Putamen (tissue), 1 donor: Measurements from ENCODE around the gene PSD.

Experiments
- DNase-seq: peaks from one replicate; pipeline ENCODE4 v3.0.0-alpha.2; 2016; ENCODE audit warnings: low spot score

The PSD gene

DNA sequence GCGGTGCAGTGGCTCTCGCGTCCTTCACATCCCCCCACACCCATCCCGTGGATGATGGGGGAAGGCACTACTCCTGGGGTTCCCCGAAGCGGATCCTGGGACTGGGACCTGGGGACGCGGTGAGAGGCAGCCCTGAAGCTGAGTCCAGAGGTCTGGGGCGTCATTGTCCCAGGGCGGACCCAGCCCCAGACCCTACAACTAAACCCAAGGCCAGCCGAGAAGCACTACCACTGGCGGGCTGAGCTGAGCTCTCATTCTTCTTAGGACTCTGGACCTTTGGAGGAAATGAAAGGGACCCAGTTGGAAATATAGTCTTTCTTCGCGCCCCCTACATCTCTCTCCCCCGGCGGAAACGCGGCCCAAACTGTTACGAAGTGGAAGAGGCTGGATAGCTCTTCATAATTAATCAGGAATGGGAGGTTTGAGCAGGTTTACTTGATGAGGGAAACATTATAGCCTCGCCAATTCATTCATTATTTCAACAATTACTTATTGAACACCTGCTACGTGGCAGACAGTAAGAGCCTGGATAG is 1.7 kb upstream of the PSD start:
- DNase-seq = no peak

DNA sequence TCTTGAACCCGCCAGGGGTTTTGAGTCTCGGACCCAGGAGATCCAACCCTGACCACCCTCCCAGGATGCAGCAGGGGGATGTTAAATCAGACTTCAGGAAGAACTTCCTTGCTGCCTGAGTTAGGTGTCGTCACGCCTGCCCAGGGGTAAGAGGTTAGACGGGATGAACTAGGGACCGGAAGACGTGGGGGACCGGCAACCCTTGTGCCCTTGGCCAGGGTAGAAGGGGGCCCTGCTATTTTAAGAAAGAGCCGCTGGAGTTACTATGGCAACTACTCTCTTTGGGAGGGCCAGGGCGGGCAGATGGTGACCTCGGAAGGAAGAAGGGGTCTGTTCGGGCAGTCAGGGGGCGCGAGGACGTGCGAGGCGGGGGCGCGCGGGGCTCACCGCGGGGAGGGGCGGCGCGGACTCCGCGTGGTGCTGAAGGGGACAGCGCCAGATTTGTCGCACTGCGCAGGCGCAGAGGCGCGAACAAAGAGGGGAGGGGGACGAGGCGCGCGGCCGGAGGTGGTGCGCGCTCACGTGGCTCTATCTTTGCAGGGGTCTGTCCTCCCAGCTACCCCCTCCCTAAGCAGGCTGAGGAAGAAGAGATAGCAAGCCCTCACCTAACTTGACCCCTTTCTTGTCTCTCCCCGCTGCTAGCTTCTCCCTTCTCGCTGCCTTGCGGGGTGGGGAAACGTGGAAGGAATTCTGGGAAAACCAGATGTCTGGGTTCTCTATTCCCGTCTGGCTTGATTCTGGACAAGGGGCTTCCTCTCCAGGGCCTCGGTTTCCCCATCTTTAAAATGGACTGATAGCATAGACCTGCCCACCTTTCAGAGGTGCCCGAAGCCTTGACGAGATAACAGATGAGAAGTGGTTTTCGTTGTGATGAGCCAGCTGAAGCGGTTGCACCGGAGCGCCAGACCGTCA is 940 bp upstream of the PSD start:
- peak; percentile 69 for DNase-seq

DNA sequence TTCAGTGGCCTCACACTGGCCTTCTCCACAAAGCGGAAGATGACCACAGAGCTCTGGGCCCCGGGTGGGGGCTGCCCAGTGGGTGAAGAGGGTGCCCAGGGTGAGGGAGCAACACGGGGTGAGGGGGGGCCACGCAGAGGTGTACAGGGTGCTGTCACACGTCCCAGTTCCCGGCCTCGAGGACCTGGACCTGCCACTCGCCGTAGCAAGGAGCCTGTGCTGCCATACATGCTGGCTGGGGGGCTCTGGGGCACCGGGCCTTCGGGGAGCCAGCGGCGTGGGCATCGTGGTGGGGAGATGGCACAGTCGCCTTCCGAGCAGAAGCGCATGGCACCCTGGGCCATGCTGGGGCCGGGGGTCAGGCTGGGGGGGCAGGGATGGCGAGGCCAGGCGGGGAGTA is 1.9 kb downstream of the PSD start:
- no peak for DNase-seq

DNA sequence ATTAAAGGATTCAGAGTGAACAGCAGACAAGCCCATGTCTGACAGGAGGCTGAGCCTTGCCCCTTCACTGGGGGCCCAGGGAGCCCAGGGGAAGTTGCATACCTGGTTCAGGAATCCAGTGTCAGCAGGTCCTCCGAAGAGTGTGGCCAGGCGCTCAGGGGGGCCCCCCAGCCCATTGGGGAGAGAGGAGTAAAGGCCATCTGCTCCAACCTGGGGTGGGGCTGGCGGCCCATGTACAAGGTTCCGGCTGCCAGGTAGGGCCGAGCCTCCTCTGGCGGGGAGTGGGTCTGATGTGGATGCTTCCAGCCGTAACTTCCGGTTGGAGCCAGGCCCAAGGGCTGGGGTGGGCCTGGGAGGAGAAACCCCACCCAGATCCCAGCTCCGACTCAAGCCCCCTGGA is 2.3 kb downstream of the PSD start:
- DNase-seq = no peak

DNA sequence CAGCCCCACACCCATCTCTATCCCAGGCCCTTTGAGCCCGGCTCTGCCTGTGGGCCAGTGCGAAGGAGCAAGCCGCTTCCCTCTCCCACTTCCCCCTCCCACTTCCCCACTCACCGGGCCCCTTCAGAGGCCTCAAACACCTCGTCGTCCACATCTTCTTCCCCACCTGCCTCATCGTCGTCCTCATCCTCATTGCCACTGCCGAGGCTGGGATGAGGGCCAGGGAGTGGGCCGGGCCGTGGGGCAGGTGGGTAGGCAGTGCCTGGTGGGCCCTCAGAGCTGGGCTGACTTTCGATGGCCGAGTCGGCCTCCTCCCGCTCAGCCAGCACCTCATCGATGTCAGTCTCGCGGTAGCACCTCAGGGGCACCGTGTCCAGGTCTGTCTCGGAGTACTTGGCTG is 3.8 kb downstream of the PSD start:
- DNase-seq = no peak

DNA sequence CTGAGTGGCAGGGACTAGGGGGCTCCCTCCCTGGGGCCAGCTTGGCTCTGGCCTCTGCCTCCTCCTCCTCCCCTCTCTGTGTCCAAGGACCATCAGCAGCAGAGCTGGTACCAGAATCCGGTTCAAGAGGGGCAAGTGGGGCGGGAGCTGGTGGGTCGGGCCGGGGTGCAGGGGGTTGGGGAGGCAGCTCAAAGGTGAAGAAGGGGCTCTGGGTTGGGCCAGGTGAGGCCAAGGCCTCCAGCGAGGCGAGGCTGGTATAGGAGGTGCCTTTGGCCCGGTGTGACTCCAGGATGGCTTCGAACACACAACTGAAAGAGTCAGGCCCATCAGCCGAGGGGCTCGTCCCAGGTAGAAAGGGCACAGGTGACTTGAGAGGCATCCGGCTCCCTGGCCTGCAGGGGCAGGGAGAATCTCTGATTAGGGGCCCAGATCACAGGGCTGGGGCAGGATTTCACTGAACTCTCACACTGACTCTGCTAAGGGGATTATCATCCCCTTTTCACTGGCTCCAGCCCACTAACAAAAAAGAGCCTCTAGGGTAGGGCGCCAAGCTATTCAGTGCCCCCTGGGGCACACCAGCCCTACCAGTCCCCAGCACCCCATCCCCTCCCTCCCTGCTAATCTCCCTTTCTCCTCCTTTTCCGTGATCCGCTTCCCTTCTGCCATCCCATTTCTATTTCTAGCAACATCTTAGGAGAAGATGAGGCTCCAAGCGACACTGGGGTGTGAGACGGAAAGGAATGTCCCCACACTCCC is 4.6 kb downstream of the PSD start:
- DNase-seq = no peak

DNA sequence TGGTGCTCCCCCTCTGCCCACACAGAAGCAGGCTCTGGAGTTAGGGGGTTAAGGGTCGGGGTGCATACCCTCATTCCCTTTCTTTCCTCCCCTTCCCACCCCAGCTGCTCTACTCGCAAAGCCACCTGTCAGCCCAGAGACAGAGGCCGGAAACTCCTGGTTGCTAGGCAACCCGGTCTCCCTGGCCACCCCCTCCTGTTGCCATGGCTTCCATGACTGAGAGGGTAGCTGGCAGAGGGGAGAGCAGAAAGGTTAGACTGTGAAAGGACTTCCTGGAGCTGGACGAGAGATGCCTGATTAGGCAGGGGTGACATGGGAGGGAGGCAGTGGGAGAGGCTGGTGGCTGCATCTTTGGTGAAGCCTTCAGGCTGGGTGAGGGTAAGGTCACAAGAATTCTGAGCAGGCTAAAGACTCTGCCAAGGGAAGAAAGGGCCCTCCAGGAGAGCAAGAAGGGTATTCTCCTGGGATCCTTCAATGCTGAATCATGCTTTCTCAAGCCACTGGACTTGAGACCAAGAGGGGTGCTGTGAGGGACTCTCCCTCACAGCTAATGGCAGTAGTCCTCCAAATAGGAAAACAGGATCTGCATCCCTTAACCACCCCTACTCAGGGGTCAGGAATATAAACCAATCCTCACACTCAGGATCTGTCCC is 5.4 kb downstream of the PSD start:
- DNase-seq = no peak

DNA sequence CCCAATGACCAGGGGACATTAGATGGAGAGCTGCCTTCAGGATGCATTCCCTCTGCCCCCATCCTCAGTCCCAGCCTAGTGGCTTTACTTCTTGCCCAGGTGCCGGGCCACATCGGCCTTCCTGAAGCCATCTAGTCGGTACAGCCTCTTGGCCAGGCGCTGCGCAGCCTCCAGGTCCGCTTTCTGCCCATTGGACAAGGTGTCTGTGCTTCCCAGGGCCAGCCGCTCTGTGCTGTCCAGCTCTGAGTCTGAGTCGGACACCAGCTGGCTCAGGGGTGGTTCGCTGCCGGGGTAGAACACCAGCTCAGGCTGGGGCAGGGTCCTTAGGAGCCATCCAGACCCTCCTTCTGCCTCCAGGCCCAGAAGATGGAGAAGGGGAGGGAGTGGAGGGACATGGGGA is 6.3 kb downstream of the PSD start:
- no peak for DNase-seq

DNA sequence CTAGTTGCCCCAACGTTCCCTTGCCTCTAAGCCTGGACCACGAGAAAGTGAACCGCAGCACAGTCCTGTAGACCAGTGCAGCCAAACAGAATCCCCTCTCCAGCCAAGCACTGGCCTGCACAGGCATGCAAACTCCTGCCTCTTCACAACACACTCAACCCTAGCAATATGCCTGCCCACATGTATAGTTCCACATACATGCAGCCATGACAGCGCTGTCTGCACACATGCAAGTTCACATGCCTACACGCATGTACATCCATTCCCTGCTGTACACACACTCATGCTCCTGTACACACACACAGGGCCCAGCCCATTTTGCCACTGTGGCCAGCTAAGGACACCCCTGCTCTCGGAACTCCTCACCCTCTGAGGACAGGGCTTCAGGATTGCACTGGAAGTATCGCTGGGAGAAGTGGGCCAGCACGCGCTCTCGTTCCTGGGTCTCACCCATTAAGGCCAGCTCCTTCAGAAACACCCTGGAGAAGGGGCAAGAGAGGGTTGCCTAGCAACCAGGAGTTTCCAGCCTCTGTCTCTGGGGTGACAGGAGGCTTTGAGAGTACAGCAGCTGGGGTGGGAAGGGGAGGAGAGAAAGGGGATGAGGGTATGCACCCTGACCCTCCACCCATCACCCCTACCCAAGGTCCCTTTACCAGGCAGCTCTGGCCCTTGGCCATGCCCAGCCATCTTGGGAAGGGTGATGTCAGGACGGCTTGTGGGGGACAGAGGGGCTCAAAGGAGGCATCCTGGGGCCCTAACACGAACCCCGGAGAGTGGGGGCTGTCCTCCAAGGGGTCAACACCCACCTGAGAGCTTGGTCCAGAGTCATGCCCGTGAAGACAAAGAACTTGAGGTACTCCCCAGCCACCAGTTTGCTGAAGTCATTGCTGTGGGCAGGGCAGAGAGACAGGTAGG is 7.0 kb downstream of the PSD start:
- no peak for DNase-seq

DNA sequence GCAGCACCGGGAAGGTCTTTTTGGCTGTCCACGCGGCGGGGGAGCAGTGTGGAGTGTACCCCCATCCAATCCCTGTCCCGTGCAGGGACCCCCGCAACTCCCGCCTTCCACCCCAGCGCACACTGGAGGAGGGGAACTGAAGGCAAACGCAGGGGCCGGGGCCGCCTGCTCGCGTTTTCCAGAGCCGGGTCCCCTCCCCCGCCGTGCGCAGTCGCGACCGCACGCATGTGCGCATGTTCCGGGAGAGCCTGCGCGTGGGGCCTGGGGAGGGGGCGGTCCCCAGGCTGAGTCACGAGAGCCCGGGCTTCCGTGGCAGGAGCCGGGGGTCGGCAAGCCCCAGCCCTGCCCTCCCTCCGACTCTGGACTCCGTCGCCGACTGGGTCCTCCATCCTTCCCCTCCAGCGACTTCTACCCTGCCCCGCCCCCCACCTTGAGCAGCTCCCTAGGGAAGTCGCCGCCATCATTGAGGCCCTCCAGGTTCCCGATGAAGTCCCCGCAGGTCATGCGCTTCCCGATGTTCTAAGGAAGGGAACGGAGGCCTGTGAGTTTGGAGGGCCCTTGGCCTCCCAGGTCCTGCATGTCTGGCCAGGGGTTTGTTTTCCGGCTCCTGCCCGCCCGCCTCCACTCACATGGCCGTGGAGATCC is 8.0 kb downstream of the PSD start:
- DNase-seq = peak; percentile 47

DNA sequence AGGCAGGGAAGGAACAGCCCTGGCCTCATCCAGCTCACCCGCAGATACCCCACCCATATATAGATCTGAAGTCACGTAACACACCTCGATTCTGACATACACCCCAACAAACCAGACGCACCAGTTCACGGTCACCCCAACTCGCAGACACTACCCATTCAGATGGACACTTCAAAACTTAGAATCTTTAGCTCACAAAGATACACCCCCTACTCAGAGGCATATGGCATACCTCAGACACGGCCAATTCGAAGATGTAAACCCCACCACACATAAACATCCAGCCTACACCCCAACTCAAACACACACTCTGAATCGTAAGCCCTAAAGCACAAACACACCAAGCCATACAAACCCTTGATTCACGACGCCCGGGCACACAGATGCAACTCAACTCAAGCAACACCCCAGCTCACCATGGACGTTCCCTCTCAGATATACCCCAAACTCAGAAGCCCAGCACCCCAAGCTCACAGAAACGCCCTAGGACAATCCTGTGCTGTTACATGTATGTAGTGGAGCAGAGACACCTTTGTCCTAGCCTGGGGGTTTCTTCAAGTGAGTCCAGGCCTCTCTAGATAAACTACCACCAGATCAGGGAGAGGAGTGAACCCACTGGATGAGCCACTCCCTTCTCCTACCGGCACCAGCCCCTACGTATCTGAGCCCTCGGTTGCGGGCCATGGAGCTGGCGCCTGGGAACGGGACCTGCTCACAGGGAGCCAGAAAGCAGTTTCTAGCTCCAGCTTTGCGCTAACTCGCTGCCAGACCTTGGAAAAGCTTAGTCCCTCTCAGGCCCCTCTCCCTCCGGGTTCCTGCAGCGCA is 8.8 kb downstream of the PSD start:
- no peak for DNase-seq

DNA sequence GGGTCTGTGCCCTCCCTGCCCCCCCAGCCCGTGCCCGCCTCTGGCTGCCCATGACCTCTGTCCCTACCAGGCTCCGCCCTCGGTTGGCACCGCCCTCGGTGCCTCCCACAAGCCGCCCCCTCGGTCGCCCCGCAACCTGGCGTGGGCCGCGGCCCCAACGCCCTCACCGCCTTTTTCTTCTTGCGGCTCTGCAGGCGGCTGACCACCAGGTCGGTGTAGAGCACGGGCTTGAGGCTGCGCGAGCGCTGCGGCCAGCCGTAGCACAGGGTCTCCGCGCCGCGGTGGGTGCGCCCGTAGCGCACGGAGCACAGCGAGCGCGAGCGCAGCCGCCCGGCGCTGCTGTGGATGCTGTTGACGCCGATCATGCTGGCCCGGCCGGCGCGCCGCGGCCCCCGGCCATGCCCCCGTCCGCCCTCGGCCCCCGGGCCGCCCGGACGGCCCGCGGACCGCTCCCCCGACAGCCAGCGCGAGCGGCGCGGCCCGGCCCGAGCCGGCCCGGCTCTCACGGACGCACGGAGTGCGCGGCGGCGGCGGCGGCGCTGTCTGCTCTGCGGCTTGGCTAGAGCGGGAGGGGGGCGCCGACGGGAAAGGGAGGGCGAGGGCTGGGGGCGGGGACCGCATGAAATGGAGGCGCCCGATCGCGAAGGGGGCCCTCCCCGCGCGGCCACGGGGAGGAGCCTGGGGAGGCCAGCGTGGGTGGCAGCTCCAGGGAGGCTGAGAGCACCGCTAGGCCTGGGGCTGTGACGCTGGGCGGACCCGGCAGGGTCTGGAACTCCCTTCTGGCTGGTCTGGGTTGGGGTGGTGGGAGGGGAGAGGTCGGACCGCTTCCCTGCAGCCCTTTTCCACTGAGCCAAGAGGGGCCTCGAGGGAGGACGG is 9.6 kb downstream of the PSD start:
- DNase-seq = peak; percentile 69

DNA sequence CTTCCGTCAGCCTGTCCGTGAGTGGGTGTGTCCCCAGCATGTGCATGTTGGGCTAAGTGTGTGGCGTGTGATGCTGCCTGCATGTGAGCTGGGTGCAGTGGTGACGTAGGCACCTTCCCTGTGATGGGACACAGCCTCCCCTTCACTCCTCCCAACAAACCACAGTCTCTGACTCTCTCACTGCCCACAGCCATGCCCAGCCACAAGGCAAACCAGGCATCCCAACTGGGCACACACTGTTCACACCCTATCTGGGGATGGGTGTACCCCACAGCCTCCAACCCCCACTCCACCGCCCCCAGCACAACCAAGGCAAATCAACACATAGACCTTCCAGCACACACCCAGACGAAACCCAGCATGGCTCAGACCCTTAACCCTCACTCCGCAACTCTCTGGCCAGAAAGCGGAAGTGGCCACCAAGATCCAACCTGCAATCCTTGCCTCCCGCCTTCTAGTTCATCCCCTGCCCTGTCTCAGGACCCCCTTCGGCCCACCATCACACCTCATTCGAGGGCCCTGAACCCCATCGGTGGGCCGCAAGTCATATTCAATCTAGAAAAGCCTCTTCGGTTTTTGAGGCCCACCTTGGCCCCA is 10.4 kb downstream of the PSD start:
- no peak for DNase-seq

DNA sequence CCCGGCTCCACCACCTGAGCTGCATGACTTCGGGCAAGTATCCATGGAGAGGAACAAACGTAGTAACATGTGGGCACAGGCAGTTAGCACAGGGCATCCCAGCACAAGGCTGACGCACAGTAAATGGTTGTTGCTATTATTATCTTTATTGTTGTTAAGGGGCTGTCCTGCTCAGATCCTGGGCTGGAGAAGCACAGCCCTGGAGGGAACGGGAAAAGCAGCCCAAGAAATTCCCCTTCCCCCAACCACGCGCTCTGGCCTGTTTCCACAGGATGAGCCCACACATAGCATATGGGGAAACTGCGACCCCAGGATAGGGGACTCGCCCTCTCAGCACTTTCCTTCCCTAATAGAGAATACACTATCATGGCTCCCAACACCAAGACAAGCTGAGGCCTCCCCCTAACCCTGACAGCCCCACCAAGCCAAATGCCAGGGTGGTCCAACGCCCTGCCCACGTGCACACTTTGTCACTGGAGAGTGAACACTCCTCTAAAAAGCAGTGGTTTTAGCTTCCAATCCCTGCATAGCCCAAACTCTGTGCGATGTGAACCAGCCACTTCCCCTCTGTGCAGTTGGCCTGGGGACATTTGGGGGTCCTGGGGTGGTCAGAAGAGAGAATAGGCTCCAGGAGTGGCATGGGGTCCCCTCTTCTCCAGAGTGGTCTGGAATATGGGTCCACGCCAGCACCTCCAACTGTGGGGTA is 11.0 kb downstream of the PSD start:
- DNase-seq = no peak

DNA sequence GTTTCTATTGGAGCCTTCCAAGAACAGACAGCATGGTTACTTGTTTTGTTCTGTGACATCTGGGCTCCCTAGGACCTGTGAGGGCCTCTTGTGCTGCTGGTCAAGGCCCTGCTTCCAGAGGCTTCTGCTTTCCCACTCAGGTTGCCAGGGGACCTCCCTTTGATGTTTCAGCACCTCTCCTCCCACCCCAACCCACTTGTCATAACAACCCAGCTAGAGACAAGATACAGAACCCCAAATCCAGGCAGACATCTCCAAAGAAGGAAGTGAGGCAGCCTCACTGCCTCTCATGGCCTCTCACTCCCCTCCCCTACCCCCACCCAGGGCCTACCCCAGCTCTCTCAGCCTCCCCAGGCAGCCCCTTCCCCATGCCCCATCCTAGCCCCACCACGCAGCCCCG is 11.8 kb downstream of the PSD start:
- no peak for DNase-seq

DNA sequence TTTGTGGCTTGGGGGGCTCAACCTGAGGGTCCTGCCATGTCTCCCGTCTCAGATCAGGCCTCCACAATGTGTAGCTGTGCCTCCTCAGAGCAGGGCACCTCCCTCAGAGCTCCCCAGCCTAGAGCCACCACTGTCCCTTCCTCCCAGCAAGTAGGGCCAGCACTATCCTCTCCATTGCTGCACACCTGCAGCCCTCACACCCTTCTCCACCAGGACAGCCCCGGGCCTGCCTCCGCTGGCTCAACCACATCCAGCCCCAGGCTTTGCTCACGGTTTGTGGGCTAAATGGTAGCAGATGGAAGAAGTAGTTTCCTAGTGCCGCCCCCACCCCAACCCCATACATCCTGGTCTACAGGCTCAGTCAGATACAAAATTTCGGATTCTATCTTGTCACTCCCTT is 13.0 kb downstream of the PSD start:
- DNase-seq = no peak

DNA sequence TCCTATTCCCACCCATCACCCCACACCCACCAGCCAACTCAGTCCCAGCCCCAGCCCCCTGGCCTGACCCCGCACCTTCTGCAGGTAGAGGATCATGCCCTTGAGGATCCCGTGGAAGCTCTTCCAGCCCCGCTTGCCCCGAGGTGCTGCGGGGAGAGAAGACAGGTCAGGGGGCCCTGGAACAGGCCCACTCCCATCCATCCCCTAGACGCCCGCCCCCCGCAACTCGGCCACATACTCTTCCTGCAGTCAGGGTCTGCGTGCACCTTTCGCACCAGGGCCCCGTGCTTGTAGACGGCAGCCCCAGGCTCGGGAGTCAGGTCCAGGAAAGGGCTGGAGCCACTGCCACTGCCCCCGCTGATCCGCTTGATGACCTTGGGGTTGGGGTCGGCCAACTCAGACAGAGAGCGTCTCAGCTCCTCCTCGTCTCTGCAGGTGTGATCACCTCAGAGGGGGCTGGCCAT is 13.4 kb downstream of the PSD start:
- DNase-seq = no peak
